BJ (cell line): ENCODE data around the gene ZNF598. TPM values are rescaled to one million over a fixed set of nuclear protein-coding genes. Genes with fewer than 3 reads are reported as not detected.

Experiments
- CTCF ChIA-PET: fragments of 350-600 bp; formaldehyde crosslinking; extraction: SDS; loops from one replicate; lab custom pipeline; 2021; ENCODE audit warnings: antibody characterized with exemption, inconsistent platforms; lab: Yijun Ruan, JAX
- POLR2A ChIA-PET: fragments of 300-600 bp; sonication (Branson Sonifier 250); formaldehyde crosslinking; extraction: SDS; loops from one replicate; lab custom pipeline; 2021; ENCODE audit warnings: antibody characterized with exemption; lab: Charles Lee
- DNase-seq: peaks from one replicate; pipeline ENCODE4 v3.0.0-alpha.2; 2011; ENCODE audit warnings: low read depth
- H3K27me3 ChIP-seq: 2 replicates; pipeline ENCODE4 v1.6.0; 2011; ENCODE audit warnings: low read length; ENCODE audit not compliant: control insufficient read depth, insufficient read depth
- H3K36me3 ChIP-seq: 2 replicates; pipeline ENCODE4 v1.5.1; 2011; ENCODE audit warnings: low read length; ENCODE audit not compliant: control insufficient read depth, insufficient read depth
- H3K4me3 ChIP-seq: 2 replicates; pipeline ENCODE4 v1.5.1; 2011; ENCODE audit warnings: low read depth, mild to moderate bottlenecking, control low read depth, low read length
- polyA plus RNA-seq: library from polyadenylated mRNA; depleted of rRNA; stranded (reverse); fragments of >200 nt; gene quantifications from 2 replicates; pipeline ENCODE4 v1.2.3, GENCODE V29; 2011
- TF ChIP-seq, protein P1 (sequence below): IDR thresholded peaks from 2 replicates; pipeline ENCODE4 v1.5.1; 2011; ENCODE audit warnings: low read depth, mild to moderate bottlenecking, control low read depth, inconsistent platforms, low read length, moderate library complexity; ENCODE audit not compliant: insufficient read depth

Gene ZNF598
- polyA plus RNA-seq, 1 experiment, result 23.0 TPM

DNA sequence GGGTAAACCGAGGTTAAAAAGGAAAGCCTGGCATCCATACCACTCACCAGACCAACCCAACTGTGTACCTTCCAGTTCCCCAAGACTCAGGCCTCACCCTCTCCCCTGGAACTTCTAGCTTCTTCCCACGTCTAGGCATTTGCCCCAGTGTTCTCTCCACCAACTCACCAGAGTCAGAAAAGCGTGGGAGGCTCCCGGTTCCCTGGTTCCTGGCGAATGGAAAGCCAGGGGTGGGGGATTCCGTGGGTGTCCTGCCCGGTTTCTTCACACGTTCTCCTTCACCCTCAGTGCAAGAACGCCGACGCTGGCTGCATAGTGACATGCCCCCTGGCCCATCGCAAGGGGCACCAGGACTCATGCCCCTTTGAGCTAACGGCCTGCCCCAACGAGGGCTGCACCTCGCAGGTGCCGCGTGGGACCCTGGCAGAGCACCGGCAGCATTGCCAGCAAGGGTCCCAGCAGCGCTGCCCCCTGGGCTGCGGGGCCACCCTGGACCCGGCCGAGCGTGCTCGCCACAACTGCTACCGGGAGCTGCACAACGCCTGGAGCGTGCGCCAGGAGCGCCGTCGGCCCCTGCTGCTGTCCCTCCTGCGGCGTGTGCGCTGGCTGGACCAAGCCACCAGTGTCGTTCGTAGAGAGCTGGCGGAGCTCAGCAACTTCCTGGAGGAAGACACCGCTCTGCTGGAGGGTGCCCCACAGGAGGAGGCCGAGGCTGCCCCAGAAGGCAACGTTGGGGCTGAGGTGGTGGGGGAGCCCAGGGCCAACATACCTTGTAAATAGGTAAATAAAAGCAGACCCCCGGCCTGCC lies 41.3 kb downstream of the ZNF598 start:
- DNase-seq, result no peak
- ChIA-PET CTCF (no interaction called here), POLR2A (no interaction called here)
- TF ChIP-seq, protein P1, sequence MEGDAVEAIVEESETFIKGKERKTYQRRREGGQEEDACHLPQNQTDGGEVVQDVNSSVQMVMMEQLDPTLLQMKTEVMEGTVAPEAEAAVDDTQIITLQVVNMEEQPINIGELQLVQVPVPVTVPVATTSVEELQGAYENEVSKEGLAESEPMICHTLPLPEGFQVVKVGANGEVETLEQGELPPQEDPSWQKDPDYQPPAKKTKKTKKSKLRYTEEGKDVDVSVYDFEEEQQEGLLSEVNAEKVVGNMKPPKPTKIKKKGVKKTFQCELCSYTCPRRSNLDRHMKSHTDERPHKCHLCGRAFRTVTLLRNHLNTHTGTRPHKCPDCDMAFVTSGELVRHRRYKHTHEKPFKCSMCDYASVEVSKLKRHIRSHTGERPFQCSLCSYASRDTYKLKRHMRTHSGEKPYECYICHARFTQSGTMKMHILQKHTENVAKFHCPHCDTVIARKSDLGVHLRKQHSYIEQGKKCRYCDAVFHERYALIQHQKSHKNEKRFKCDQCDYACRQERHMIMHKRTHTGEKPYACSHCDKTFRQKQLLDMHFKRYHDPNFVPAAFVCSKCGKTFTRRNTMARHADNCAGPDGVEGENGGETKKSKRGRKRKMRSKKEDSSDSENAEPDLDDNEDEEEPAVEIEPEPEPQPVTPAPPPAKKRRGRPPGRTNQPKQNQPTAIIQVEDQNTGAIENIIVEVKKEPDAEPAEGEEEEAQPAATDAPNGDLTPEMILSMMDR, result no peak
- Histone ChIP-seq H3K27me3 (no peaks in the 10 kb centered on the region), H3K4me3 (no peak overlapping the region), H3K36me3 (peaks cover 2% of the 10 kb centered on the region)

DNA sequence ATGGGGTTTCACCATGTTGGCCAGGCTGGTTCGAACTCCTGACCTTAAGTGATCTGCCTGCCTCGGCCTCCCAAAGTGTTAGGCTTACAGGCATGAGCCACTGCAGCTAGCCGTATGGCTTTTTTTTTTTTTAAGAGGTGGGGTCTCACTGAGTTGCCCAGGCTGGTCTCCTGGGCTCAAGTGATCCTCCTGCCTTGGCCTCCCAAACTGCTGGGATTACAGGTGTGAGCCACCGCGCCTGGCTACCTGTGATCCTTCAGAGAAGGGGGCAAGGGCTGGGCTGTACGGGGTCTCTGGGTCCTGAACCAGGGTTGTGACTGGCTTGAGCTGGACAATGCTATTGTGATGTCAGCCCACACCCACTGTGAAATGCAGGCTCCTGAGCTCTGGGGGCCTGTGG lies 43.2 kb downstream of the ZNF598 start, which contains the start of gene RNF151:
TSS of gene RNF151 (plus strand) at position 397 of the 400 bp plus-strand sequence. CDS start 26 bp downstream, outside the sequence.
- H3K36me3 ChIP-seq, result peaks cover 12% of the 10 kb centered on the region
- H3K27me3 ChIP-seq, result no peaks in the 10 kb centered on the region
- no peak for DNase-seq
- TF ChIP-seq, protein P1, result no peak
- H3K4me3 ChIP-seq, result peak within 1 kb of the TSS; percentile 92
- POLR2A ChIA-PET, result no interaction called here
- CTCF ChIA-PET, result no interaction called here

DNA sequence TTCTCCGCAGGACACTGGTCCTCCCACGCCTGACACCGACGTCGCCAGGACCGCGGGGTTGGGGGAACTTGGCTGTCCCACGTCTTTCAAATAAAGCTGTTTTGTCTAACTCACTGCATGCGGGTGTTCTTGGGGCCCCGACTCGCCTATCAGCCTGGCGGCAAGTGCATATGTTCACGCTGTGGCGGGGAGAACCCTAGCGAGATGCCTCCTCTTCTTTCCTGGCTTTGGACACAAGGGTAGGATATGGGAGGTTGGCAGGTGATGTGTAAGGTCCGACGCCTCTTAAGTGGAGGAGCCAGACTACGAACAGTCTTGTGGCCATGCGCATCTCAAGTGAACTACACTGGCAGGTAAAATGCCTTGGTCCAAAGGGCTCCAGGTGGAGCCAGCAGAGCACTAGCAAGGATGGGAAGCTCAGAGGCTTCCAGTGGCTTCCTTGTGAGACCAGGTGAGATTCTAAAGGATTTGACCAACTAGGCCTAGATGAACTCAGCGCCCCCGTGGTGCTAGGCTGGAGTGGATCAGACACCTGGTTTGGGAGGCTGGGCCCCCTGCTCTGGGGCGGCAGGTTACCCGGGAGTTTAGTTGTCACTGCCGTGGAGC lies 44.1 kb downstream of the ZNF598 start:
- ChIA-PET CTCF (interaction anchor here (1.1 to 1.4 kb wide), 4 partner anchors 11 to 55 kb away, joined by 3 to 7 read pairs (median 4); partner anchors contain the start of genes NPW and RPL3L), POLR2A (interaction anchor here (0.6 to 1.0 kb wide), 3 partner anchors 25 to 190 kb away, joined by 3 to 10 read pairs (median 6); partner anchors contain the start of genes FAHD1 and TRAF7)
- TF ChIP-seq, protein P1, result no peak
- no peak for DNase-seq
- Histone ChIP-seq H3K36me3 (peaks cover 17% of the 10 kb centered on the region), H3K4me3 (peak overlapping the region; percentile 92), H3K27me3 (no peaks in the 10 kb centered on the region)

DNA sequence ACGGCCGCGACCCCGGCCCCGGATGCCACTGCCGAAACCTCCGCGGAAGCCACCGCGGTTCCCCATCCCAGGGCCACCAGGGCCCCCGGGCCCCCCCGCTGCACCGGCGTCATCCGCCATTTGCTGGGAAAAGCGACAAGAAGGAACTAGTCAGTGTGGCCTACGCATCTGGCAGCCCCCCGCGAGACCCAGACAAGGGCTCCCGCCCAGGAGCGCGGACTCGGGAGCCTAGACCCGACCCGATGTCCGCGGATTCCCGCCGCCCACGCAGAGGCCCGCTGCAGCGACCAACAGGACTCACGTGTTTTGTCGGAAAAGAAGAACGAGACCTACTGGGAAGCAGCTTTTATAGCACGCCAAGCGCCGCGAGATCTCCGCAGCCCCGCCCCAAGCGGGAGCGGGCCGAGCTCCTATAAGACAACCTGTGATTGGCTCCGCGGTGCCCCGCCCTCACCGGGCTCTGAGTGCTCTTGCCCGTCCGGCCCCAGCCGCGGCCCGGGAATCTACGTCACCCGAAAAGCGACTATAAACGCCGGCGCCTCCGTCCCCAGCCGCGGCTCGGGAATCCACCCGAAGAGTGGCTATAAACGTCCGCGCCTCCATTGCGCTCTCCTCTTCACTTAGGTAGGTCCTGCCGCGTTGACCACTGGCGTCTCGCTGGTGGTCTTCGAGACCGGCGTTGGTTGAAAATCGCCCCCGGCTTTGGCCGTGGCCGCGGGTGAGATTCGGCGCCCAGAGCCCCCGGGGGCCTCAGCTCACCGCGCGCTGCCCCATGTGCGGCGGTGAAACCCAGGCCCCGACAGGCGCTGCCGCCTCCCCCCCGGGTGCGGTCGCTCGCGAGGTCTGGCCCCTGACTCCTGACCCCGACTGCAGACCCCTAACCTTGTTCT lies 44.9 kb downstream of the ZNF598 start, which contains the start of gene RPS2:
TSS of gene RPS2 (minus strand) at position 321 of the 890 bp plus-strand sequence. CDS start at position 120, 201 bp downstream.
- Histone ChIP-seq H3K4me3 (peak within 1 kb of the TSS; percentile 92), H3K27me3 (no peaks in the 10 kb centered on the region), H3K36me3 (peaks cover 17% of the 10 kb centered on the region)
- ChIA-PET POLR2A (interaction anchor here (0.6 to 1.0 kb wide), 8 partner anchors 20 to 191 kb away, joined by 3 to 15 read pairs (median 8); partner anchors contain the start of genes FAHD1, GFER and TRAF7), CTCF (interaction anchor here (1.1 to 1.4 kb wide), 4 partner anchors 10 to 56 kb away, joined by 3 to 7 read pairs (median 4); partner anchors contain the start of genes NPW and RPL3L)
- DNase-seq, result peak; percentile 86
- TF ChIP-seq, protein P1, result no peak; the same call in 1 of the 2 replicates
